ENCODE data around the gene KCNG4.
"Not testable (repeated sequence)": the region's sequence is repeated elsewhere in the genome, so short reads cannot be mapped to it uniquely, and the experiment has no call there.

The KCNG4 gene

DNA sequence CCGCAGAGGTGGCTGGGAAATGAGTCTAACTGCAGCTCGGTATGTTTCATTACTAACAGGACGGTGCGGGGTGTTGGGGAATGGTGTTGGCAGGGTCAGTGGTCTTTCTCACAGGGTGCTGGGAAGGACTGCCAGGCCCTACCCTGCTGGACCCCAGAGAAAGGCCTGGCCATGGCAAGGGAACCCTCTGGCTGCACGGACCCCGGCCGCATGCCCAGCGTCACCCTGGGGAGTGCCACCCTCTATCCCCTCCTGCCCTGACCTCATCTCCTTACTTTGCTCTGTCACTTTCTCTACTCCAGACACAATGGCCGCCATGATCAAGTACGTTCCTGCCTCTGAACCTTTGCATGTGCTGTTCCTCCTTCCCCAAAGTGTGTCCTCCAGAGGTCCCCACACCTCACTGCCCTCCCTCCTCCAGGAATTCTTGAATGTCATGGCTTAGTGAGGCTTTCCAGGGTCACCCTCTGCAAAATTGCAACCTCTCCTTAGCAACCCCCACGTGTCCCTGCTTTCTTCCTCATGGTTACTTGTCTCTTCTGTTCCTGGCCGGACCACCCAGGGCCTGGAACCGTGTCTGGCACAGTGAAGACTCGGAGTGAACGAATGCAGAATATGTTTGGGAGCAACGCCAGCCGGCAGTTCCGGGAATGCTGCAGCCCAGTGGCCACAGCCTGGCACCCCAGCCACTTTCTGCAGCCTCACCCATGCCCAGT, 33.7 kb downstream of the KCNG4 start:
- no peak overlapping the region for H3K4me3 ChIP-seq (replicated peaks in 1 of 2; ENCODE audit: low read depth in 2 of 2, low read length in 2 of 2)
- no peak for TF ChIP-seq CTCF (IDR thresholded peaks at IDR 0.05; ENCODE audit: low read depth, low read length)

GRCh38 chr16:84205123-84205522, 34.7 kb downstream of the KCNG4 start:
- not testable (repeated sequence) for H3K4me3 ChIP-seq (replicated peaks in 1 of 2; ENCODE audit: low read depth in 2 of 2, low read length in 2 of 2)
- DNase-seq (ENCODE audit: low read depth in 2 of 2): peak in 1 of 2 donors; percentile 55

More for the DNA sequence above, 33.7 kb downstream of the KCNG4 start:
- no peak for DNase-seq (ENCODE audit: low read depth in 2 of 2)

- H3K4me3 ChIP-seq (replicated peaks in 1 of 2; ENCODE audit: low read depth in 2 of 2, low read length in 2 of 2); DNase-seq (ENCODE audit: low read depth in 2 of 2): not testable (repeated sequence)
Measured at GRCh38 chr16:84204551-84204950, 35.3 kb downstream of the KCNG4 start.

DNA sequence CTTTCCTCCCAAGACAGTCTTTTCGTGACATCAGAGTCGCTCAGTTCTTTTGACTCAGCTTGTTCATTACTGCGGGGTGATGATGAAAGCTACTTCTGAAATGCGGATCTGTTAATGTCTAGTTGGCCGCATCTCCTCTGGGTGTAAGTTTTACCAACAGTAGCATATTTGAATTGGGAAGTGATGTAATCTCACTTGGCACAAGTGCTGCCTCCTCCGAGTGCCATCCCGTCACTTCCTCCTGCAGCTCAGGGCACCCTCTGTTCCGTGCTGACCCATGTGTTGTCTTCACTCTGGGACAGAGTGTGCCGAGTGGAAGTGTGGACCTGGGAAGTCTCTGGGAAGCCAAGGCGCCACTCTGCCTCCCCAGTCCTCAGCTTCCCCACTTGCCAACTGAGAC, 40.0 kb downstream of the KCNG4 start:
- H3K4me3 ChIP-seq (replicated peaks in 1 of 2; ENCODE audit: low read depth in 2 of 2, low read length in 2 of 2): no peak overlapping the region
- DNase-seq (ENCODE audit: low read depth in 2 of 2): no peak
- no peak for TF ChIP-seq CTCF (IDR thresholded peaks at IDR 0.05; ENCODE audit: low read depth, low read length)

DNA sequence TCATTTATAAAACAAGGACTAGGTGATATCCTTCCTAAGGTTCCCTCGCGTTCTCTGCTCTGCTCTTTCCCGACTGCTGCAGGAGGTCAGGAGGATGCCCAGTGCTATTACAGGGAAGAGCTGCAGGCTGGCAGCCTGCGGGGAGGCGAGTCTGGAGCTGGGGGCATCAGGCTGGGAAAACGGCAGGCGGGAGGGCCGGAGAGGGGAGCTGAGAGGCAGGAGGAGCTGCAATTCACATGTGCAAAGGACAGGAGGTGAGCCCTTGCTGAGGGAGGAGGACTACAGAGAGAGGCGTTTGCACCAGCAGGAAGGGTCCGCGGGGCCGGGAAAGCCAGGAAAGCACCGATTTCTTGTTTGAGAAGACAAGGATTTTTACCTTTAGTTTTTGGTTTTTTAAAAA, 40.7 kb downstream of the KCNG4 start:
- no peak for TF ChIP-seq CTCF (IDR thresholded peaks at IDR 0.05; ENCODE audit: low read depth, low read length)
- H3K4me3 ChIP-seq (replicated peaks in 1 of 2; ENCODE audit: low read depth in 2 of 2, low read length in 2 of 2): no peak overlapping the region
- no peak for DNase-seq (ENCODE audit: low read depth in 2 of 2)

GRCh38 chr16:84198401-84198800, 41.4 kb downstream of the KCNG4 start:
- TF ChIP-seq CTCF (IDR thresholded peaks at IDR 0.05; ENCODE audit: low read depth, low read length): no peak
- no peak overlapping the region for H3K4me3 ChIP-seq (replicated peaks in 1 of 2; ENCODE audit: low read depth in 2 of 2, low read length in 2 of 2)
- DNase-seq (ENCODE audit: low read depth in 2 of 2): peak; percentile 73 to 85

- no peak for TF ChIP-seq CTCF (IDR thresholded peaks at IDR 0.05; ENCODE audit: low read depth, low read length)
- no peak overlapping the region for H3K4me3 ChIP-seq (replicated peaks in 1 of 2; ENCODE audit: low read depth in 2 of 2, low read length in 2 of 2)
- DNase-seq (ENCODE audit: low read depth in 2 of 2): no peak
Measured at GRCh38 chr16:84197466-84198128, 42.2 kb downstream of the KCNG4 start.

All from cardiac fibroblast (primary cell).